T-helper 2 cell treated with Interferon-gamma antibody and Interleukin-4, amounts not matched to agents 5 μg/mL and 100 μg/mL, for 36 hours (primary cell): ENCODE results near the gene GPR32.
"Not testable (repeated sequence)": the region's sequence is repeated elsewhere in the genome, so short reads cannot be mapped to it uniquely, and the experiment has no call there.

ENCODE experiments used
- DNase-seq: peaks from one replicate; pipeline ENCODE4 v3.0.0; 2021; ENCODE audit warnings: low spot score
- H3K27ac Mint-ChIP-seq: one replicate; pipeline ENCODE4 v1.8.0; 2021; ENCODE audit warnings: mild to moderate bottlenecking, mixed read lengths
- H3K27me3 Mint-ChIP-seq: one replicate; pipeline ENCODE4 v1.8.0; 2021; ENCODE audit warnings: low read depth, mixed read lengths
- H3K36me3 Mint-ChIP-seq: one replicate; pipeline ENCODE4 v1.8.0; 2021; ENCODE audit warnings: low read depth, mixed read lengths
- H3K4me1 Mint-ChIP-seq: one replicate; pipeline ENCODE4 v1.8.0; 2021; ENCODE audit warnings: low read depth, mixed read lengths
- H3K4me3 Mint-ChIP-seq: one replicate; pipeline ENCODE4 v1.8.0; 2022; ENCODE audit warnings: mild to moderate bottlenecking, moderate library complexity, mixed read lengths
- H3K9me3 Mint-ChIP-seq: one replicate; pipeline ENCODE4 v1.8.0; 2021; ENCODE audit warnings: mixed read lengths

GPR32 gene

GRCh38 chr19:50761501-50761900, 8.8 kb upstream of the GPR32 start:
- H3K27me3 Mint-ChIP-seq, DNase-seq, H3K36me3 Mint-ChIP-seq, H3K27ac Mint-ChIP-seq, H3K9me3 Mint-ChIP-seq, H3K4me1 Mint-ChIP-seq, H3K4me3 Mint-ChIP-seq: not testable (repeated sequence)

DNA sequence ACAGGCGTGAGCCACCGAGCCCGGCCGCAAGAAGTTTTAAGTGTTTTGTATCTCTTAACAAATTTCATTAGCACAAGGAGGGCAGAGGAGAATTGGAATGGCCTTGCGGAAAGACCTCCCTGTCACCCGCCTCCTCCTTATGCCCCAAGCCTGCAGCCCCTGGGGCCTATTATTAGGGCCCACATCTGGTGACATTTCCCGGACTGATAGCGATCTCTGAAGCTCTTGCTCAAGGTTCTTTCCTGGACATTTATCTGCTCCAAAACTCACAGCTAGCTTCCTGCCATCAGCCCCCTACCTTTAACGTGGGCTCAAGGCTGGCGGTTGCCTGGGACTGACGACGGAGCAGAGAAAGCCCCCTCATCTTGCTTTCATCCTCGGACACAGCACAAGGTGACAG, 6.7 kb upstream of the GPR32 start:
- not testable (repeated sequence) for H3K4me3 Mint-ChIP-seq, H3K4me1 Mint-ChIP-seq, DNase-seq

GRCh38 chr19:50764409-50764808, 5.9 kb upstream of the GPR32 start:
- Mint-ChIP-seq H3K9me3 (peaks cover 4% of the 10 kb centered on the region), H3K27me3 (no peaks in the 10 kb centered on the region), H3K27ac (no peak overlapping the region), H3K4me1 (peaks cover 5% of the 10 kb centered on the region), H3K36me3 (no peaks in the 10 kb centered on the region), H3K4me3 (no peak overlapping the region)
- no peak for DNase-seq

More for the DNA sequence above, 6.7 kb upstream of the GPR32 start:
- H3K9me3 Mint-ChIP-seq, H3K27ac Mint-ChIP-seq, H3K27me3 Mint-ChIP-seq, H3K36me3 Mint-ChIP-seq: not testable (repeated sequence)

DNA sequence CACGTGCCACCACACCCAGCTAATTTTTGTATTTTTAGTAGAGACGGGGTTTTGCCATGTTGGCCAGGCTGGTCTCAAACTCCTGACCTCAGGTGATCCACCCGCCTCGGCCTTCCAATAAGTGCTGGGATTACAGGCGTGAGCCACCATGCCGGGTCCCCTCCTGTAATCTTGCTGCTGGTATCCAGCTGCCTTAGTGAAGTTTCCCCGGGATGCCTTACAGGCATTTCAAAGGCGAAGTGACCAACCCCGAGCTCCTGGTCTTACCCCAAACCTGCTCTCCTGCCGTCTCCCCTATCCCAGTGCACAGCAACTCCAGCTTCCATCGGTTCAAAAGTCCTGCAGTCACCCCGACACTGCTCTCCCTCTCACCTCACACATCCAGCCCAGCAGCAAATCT, 3.5 kb upstream of the GPR32 start:
- not testable (repeated sequence) for H3K36me3 Mint-ChIP-seq, DNase-seq, H3K27me3 Mint-ChIP-seq, H3K9me3 Mint-ChIP-seq, H3K4me3 Mint-ChIP-seq, H3K4me1 Mint-ChIP-seq, H3K27ac Mint-ChIP-seq

DNA sequence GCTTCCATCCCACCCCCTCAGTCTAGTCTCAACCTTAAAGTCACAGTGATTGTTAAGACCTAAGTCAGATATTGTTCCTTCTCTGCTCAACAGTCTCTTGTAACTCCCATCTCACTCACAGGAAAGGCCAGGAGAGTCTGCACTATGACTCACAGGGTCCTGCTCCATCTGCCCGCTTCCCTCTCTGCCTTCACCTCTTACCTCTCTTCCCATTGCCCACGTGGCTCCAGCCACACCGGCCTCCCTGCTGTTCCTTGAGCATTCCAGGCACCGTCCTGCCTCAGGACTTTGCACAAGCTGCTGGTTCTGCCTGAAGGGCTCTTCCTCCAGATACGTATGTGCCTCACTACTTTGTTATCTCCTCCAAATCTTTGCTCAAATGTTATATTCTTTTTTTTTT, 3.0 kb upstream of the GPR32 start:
- not testable (repeated sequence) for DNase-seq, H3K9me3 Mint-ChIP-seq, H3K27me3 Mint-ChIP-seq, H3K36me3 Mint-ChIP-seq, H3K27ac Mint-ChIP-seq, H3K4me3 Mint-ChIP-seq, H3K4me1 Mint-ChIP-seq

DNA sequence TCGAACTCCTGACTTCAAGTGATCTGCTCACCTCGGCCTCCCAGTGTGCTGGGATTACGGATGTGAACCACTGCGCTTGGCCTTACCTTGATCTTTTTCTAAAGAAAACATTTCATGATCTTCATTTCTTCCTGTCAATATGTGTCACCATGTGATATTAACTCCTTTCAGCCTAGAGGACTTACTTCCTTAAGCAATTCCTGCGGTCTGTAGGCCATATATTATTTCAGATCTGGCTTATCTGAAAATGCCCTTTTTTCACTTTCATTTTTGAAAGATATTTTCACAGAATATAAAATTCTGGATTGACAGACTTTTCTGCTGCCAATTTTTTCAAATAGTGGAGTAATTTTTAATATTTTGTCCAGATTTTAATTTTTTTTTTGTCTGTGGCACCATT, 2.0 kb upstream of the GPR32 start:
- Mint-ChIP-seq H3K4me3 (no peak overlapping the region), H3K4me1 (peaks cover 5% of the 10 kb centered on the region), H3K9me3 (no peaks in the 10 kb centered on the region), H3K27ac (no peak overlapping the region), H3K36me3 (no peaks in the 10 kb centered on the region), H3K27me3 (no peaks in the 10 kb centered on the region)
- DNase-seq = no peak

DNA sequence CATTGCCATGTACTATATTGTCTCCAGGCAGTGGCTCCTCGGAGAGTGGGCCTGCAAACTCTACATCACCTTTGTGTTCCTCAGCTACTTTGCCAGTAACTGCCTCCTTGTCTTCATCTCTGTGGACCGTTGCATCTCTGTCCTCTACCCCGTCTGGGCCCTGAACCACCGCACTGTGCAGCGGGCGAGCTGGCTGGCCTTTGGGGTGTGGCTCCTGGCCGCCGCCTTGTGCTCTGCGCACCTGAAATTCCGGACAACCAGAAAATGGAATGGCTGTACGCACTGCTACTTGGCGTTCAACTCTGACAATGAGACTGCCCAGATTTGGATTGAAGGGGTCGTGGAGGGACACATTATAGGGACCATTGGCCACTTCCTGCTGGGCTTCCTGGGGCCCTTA, 624 bp downstream of the GPR32 start:
- Mint-ChIP-seq H3K27ac (no peak overlapping the region), H3K9me3 (no peaks in the 10 kb centered on the region), H3K4me1 (peaks cover 5% of the 10 kb centered on the region), H3K27me3 (no peaks in the 10 kb centered on the region), H3K4me3 (no peak overlapping the region), H3K36me3 (no peaks in the 10 kb centered on the region)
- no peak for DNase-seq

DNA sequence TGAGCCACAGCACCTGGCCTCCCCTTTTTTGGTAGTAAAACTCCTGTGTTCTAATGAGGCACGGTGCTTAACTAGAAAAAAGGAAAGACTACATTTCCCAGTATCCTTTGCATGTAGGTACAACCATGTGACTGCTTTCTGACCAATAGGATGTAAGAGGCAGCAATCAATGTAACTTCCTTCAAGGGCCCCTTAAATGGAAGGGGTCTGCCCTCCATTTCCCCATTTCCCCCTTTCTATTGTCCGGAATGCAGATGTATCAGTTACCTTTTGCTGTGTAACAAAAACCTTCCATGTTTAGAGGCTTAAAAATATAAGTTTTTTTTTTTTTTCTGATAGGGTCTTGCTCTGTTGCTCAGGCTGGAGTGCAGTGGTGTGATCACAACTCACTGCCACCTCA, 2.2 kb downstream of the GPR32 start:
- no peaks in the 10 kb centered on the region for H3K36me3 Mint-ChIP-seq
- H3K4me3 Mint-ChIP-seq = no peak overlapping the region
- DNase-seq = no peak
- H3K27ac Mint-ChIP-seq = no peak overlapping the region
- peaks cover 5% of the 10 kb centered on the region for H3K4me1 Mint-ChIP-seq
- H3K27me3 Mint-ChIP-seq = peaks cover 8% of the 10 kb centered on the region
- no peaks in the 10 kb centered on the region for H3K9me3 Mint-ChIP-seq

GRCh38 chr19:50772912-50773311, 2.6 kb downstream of the GPR32 start:
- H3K4me3 Mint-ChIP-seq, H3K9me3 Mint-ChIP-seq, DNase-seq, H3K36me3 Mint-ChIP-seq, H3K27ac Mint-ChIP-seq, H3K4me1 Mint-ChIP-seq: not testable (repeated sequence)
- H3K27me3 Mint-ChIP-seq = peaks cover 12% of the 10 kb centered on the region

- not testable (repeated sequence) for H3K36me3 Mint-ChIP-seq, H3K27ac Mint-ChIP-seq, DNase-seq, H3K9me3 Mint-ChIP-seq, H3K4me1 Mint-ChIP-seq, H3K4me3 Mint-ChIP-seq
- peaks cover 17% of the 10 kb centered on the region for H3K27me3 Mint-ChIP-seq
Observed at GRCh38 chr19:50773454-50773853, 3.2 kb downstream of the GPR32 start.

DNA sequence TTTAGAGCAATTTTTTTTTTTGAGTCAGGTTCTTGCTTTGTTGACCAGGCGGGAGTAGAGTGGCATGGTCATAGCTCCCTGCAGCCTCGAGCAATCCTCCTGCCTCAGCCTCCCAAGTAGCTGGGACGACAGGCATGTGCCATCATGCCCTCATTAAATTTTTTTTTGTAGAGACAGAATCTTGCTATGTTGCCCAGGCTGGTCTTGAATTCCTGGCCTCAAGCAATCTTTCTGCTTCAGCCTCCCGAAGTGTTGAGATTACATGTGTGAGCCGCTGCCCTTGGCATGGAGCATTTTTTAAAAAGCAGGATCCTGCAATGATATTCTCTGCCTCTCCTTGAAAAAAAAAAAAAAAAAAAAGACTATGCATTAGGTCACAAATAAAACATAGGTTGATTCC, 5.9 kb downstream of the GPR32 start:
- peaks cover 1% of the 10 kb centered on the region for H3K4me1 Mint-ChIP-seq
- H3K9me3 Mint-ChIP-seq = no peaks in the 10 kb centered on the region
- no peak overlapping the region for H3K4me3 Mint-ChIP-seq
- no peak overlapping the region for H3K27ac Mint-ChIP-seq
- no peak for DNase-seq
- H3K36me3 Mint-ChIP-seq = no peaks in the 10 kb centered on the region
- peaks cover 42% of the 10 kb centered on the region for H3K27me3 Mint-ChIP-seq

DNA sequence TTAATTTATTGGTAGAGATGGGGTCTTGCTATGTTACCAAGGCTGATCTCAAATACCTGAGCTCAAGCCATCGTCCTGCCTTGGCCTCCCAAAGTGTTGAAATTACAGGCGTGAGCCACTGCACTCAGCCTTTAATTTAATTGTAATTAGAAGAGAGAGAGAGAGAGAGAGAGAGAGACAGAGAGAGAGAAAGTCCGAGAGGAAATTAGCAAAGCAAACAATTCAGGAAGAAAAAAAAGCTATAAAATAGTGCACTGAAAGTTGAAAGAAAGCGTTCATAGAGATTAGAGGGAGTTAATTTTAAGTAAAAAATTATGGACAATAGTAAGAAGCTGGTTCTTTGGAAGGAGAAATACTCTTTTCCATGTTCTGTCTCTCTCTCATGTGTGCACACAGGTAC, 7.0 kb downstream of the GPR32 start:
- H3K4me3 Mint-ChIP-seq = no peak overlapping the region
- DNase-seq = no peak
- no peak overlapping the region for H3K27ac Mint-ChIP-seq
- no peaks in the 10 kb centered on the region for H3K9me3 Mint-ChIP-seq
- H3K36me3 Mint-ChIP-seq = no peaks in the 10 kb centered on the region
- H3K27me3 Mint-ChIP-seq = peaks cover 46% of the 10 kb centered on the region
- peaks cover 1% of the 10 kb centered on the region for H3K4me1 Mint-ChIP-seq

DNA sequence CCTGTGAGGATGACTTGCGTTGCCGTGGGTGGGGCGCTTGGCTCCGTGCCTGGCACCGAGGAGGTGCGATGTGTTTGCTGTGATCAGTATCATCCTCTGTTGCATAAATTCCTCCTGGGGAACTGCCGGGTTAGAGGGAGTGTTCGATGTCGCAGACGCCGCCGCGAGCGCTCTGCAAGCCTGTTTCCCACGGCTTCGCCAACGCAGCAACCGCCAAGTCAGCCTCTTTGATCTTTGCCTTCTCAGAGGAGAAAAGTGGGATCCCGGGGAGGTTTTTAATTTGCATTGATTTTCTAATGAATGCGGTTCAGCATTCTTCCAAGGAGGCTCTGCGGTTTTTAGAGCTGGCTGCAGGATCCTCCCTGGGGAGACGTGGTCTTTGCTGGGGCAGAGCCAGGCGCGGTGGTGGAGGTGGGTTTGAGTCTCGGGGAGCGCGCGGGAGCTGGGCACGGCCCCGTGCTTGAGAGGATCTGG, 7.6 kb downstream of the GPR32 start:
- no peaks in the 10 kb centered on the region for H3K36me3 Mint-ChIP-seq
- peaks cover 51% of the 10 kb centered on the region for H3K27me3 Mint-ChIP-seq
- H3K4me3 Mint-ChIP-seq = no peak overlapping the region
- no peaks in the 10 kb centered on the region for H3K9me3 Mint-ChIP-seq
- no peak overlapping the region for H3K27ac Mint-ChIP-seq
- no peak for DNase-seq
- H3K4me1 Mint-ChIP-seq = peaks cover 1% of the 10 kb centered on the region

DNA sequence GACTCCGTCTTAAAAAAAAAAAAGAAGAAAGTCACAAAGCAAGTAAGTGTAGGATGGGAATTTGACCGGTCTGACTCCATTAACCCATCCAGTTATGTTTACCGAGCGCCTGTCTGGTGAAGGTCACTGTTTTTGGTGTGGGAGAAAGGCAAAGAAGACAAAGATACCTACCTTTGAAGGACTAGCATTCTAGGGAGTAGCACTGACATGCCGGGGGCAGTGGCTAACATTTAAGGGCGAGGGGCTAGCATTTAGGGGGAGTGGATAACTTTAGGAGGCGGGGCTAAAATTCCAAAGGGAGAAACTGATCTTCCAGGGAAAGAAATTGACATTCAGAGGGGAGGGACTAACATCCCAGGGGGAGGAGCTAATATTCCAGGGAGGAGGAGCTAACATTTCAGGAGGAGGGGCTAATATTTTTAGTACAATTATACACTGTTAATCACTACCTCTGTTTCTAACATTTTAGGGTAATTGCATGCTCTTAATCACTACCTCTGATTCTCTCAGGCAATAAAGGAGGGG, 8.7 kb downstream of the GPR32 start:
- DNase-seq = no peak
- H3K36me3 Mint-ChIP-seq = no peaks in the 10 kb centered on the region
- H3K4me1 Mint-ChIP-seq = peaks cover 1% of the 10 kb centered on the region
- no peak overlapping the region for H3K4me3 Mint-ChIP-seq
- no peaks in the 10 kb centered on the region for H3K9me3 Mint-ChIP-seq
- H3K27me3 Mint-ChIP-seq = peaks cover 51% of the 10 kb centered on the region
- H3K27ac Mint-ChIP-seq = no peak overlapping the region
